Left lobe of liver (tissue), 2 donors: Measurements from ENCODE around the gene BRD3OS. TPM values are rescaled to one million over a fixed set of nuclear protein-coding genes. Genes with fewer than 3 reads are reported as not detected.
"Not testable (repeated sequence)": the region's sequence is repeated elsewhere in the genome, so short reads cannot be mapped to it uniquely, and the experiment has no call there.

ENCODE experiments used
- ATAC-seq: fragments of 200-7000 bp; cut with Tn5 transposase; one replicate; pipeline ENCODE4 v1.9.1; 2020; ENCODE audit warnings: mild to moderate bottlenecking, moderate library complexity
- DNase-seq: peaks from one replicate; pipeline ENCODE4 v3.0.0-alpha.2; 2020; ENCODE audit warnings: low spot score
- total RNA-seq: library from RNA; stranded (reverse); gene quantifications from one replicate; pipeline ENCODE4 v1.2.1, GENCODE V29; 2021
- donor health status: DM: no; HTN: no; CAD: no; lungs with moderate emphysema.
- donor health status: DM: no; HTN: yes; CAD: no.

Gene BRD3OS
- total RNA-seq, 1 donor from 2014 or later, result 7.6 TPM

DNA sequence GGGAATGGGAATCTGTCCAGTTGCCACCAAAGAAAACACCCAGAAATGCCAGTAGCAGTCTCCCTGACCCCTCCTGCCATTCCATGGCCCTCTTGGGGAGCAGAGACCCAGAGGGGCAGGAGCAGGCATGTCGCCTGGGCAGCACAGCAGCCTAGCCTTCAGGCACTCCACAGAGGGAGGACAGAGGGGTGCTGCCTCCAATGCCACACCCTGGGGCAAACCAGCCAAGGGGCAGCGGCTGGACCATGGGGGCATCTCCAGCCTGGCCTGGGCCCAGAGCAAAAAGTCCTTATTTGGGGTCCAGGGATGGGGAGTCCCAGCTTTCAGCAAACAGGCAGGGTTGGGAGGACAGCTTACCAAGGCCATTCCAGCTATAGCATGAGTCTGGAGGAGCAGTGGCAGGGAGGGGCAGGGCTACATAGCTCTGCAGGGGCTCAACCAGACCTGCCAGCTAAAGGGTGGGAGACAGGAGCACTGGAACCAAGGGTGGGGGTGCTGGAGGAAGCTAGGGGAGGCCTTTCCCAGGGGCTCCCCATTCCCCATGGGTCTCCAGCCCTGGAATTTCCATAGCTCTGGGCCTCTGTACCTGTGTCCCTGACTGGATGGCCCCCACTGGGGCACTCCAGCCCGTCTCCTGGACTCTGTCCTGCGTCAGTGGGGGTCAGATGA lies 35.9 kb downstream of the BRD3OS start:
- no peak for DNase-seq
- no peak for ATAC-seq

- ATAC-seq (no peak), DNase-seq (no peak)
Measured at GRCh38 chr9:134061688-134062371, 36.5 kb downstream of the BRD3OS start.

DNA sequence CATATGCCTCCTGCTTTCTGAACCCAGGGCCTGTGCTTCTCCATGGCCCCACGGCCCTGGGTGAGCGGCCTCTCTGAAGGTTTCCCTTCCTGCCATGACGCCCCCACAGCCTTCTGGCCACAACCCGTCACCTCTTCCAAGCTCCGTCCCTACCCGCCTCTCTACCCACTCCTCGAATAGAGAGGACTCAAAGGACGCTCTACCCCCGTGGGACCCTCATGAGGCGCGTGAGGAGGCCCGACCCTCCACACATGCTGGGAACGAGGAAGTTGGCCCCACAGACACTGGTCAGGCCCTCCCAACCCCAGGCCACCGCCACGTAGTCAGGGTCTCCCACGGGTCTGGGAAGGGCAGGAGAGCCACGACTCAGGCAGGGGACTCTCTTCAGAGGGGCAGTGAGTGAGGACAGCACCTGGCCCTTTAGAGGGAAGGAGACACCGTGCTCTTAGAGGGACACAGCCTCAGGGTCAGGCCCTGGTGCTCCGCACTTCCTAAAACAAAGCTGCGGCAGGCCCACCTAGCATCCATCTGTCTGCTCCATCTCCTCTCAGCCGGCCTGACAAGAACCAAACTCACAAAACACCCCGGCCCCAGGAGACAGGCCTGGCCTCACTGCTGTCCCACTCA lies 37.3 kb downstream of the BRD3OS start:
- ATAC-seq, result no peak
- DNase-seq, result no peak

GRCh38 chr9:134063088-134063570 lies 37.8 kb downstream of the BRD3OS start:
- ATAC-seq (no peak), DNase-seq (no peak)

DNA sequence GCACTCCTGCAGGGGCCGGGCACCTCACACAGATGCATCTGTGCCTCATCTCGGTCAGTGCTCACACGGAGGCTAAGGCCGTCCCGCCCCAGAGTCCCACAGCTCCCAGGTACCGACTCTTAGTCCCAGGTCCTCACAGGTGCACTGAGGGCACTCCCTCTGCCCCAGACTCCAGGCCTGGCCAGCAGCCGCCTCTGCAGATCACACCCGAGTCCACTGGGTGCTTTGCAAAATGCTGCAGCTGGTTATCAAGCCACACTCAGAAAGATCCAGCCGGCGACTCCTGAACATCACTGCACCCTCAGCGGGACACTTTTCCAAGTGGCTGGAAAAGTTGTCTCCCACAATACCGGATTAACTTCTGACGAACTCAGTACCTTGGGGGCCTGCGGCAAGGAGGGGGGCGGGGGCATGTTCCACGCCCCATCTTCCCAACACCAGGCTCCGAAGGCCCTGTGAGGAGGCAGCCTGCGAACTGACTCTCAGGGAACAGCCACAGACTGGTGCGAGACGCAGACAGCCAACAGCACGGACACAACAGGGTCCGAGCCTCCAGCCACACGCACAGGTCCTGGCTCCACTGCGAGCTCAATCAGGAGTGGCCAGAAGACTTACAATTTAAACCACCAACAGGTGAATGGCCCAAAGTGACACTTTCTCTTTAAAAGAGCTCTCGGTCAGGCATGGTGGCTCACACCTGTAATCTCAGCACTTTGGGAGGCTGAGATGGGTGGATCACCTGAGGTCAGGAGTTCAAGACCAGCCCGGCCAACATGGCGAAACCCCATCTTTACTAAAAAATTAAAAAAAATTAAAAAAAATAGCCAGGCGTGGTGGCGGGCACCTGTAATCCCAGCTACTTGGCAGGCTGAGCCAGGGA lies 38.5 kb downstream of the BRD3OS start:
- DNase-seq (no peak), ATAC-seq (no peak)

GRCh38 chr9:134064711-134065110 lies 39.4 kb downstream of the BRD3OS start:
- DNase-seq, result no peak
- no peak for ATAC-seq

DNA sequence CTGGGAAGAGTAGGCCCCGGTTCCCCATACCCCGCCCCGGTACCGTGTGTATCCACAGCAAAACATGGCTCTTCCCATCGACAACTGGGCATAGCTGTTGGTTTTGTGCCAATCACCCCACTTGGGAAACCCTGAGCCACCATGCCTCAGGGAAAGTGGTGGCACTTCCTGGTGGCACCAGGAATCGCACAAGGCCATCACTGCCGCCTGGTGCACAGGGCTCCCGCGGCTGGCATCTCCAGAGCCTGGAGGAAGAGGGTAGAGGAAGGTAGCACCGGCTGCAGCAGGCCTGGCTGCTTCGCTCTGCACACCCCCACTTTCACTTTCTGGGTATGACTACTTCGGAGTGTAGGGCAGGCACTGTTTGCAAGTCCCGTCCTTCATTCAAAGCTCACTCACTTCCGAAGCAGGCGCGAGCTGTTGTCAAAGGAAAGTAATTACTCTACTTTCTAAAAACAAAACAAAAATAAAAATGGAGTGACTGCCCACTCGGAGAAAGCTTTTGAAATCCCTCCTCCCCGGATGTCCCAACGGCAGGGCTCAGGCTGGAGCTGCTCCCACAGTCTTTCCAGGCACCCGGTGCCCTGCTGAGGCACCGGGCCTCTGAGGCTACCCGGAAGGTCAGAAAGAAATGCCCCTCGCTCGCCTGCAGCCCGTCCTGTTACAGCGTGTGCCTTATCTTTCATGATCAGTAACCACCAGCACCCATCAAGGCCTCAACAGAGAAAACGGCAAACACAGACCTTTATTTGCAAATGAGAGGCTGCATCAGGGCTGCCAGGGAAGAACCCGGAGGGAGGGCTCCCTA lies 40.5 kb downstream of the BRD3OS start:
- DNase-seq (peak; percentile 62), ATAC-seq (peak; percentile 20)

- ATAC-seq (no peak), DNase-seq (no peak)
Measured at GRCh38 chr9:134066526-134066912, 41.2 kb downstream of the BRD3OS start.

GRCh38 chr9:134066913-134067851 lies 41.9 kb downstream of the BRD3OS start:
- peak; percentile 49 for DNase-seq

GRCh38 chr9:134067904-134068743 lies 42.8 kb downstream of the BRD3OS start, which contains the start of gene BRD3:
TSS of gene BRD3 (minus strand) at chr9:134068026. CDS start at chr9:134053477, 14,549 bp downstream.
- ATAC-seq (peak; percentile 85), DNase-seq (peak; percentile 88)

More at GRCh38 chr9:134066913-134067851, 41.9 kb downstream of the BRD3OS start:
- ATAC-seq, result no peak

GRCh38 chr9:134068744-134069479 lies 43.6 kb downstream of the BRD3OS start:
- DNase-seq, result no peak
- ATAC-seq, result peak; percentile 1

DNA sequence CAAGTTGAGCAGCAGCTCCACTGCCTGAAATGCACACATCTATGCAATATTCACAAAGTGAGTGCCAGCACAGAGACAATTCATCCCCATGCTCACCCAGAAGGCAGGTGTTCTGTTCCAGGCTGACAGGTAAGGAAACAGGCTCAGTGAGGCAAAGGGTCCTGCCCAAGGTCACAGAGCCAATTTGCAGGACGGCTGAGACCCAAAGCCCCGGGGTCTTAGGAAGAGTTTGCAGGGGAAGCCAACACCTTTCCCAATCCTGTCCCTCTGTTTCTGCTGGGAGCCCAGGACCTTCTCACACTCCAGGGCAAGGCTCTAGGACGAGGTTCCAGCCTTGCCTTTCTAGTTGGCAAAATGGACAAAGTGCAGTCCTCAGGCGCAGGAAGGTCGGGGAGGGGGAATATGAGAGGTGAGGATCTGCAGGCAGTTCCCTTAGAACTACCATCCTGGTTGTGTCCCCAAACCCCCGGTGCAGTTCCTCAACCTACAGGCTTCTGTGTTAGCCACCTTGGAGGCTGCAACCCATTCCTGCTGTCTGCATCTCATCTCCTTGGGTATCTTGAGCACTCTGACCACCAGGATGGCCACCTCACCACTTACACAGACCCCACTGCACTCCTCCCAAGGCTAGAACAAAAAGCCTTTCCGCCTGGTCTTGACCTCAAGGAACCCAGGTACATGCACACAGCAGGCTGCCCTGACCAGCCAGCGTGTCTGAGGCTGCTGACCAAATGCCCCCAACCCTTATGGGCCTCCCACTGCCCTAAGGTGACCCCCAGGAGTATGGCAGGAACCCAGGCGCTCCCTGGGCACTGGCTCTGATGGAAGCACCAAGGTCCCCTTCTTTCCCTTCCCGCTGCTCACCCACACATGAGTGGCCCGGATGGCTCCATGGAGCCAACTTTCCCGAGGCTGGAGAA lies 44.5 kb downstream of the BRD3OS start:
- DNase-seq (no peak), ATAC-seq (no peak)

- ATAC-seq (no peak), DNase-seq (no peak)
Measured at GRCh38 chr9:134071149-134071548, 45.9 kb downstream of the BRD3OS start.

GRCh38 chr9:134072683-134073082 lies 47.4 kb downstream of the BRD3OS start:
- ATAC-seq, DNase-seq: not testable (repeated sequence)

DNA sequence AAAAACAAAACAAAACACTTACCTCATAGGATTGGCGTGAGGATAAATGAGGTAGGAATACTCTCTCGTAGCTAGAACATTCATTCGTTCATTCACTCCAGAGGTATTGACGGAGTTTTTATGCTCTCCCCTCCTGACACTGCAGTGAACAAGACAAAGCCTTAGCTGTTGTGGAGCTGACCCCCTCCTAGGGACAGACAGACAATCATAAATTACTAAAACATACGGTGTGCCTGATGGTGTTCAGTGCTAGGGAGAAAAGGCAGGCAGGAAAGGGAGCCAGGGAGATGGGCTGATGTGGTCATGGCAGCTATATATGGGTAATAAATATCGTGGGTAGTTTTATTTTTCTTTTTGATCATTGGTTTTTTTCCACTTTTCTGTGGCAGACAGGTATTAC lies 48.2 kb downstream of the BRD3OS start:
- ATAC-seq (no peak), DNase-seq (no peak)

DNA sequence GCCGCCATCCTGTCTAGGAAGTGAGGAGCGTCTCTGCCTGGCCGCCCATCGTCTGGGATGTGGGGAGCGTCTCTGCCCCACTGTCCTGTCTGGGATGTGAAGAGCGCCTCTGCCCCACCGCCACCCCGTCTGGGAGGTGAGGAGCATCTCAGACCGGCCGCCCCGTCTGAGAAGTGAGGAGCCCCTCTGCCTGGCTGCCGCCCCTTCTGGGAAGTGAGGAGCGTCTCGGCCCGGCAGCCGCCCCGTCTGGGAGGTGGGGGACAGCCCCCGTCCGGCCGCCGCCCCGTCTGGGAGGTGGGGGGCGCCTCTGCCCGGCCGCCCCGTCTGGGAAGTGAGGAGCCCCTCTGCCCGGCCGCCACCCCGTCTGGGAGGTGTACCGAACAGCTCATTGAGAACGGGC lies 50.4 kb downstream of the BRD3OS start:
- ATAC-seq, DNase-seq: not testable (repeated sequence)
